ENCODE results near the gene GARS1. TPM values are rescaled to one million over a fixed set of nuclear protein-coding genes. Genes with fewer than 3 reads are reported as not detected.

The GARS1 gene
- polyA plus RNA-seq, 1 donor from 2014 or later: 99.1 TPM

GRCh38 chr7:30657131-30657530 lies 62.5 kb downstream of the GARS1 start:
- Histone ChIP-seq H3K79me2 (replicated peaks; ENCODE audit: insufficient read depth, low read length) (no peaks in the 10 kb centered on the region), H3F3A (ENCODE audit: insufficient read depth, low read length, poor library complexity, severe bottlenecking) (no peaks in the 10 kb centered on the region), H2AFZ (ENCODE audit: low read depth, low read length) (no peak overlapping the region), H3K9me2 (ENCODE audit: insufficient read depth, low read length) (no peaks in the 10 kb centered on the region), H3K9ac (ENCODE audit: low read length) (no peak overlapping the region), H3K27ac (ENCODE audit: low read length) (no peak overlapping the region), H3K4me3 (ENCODE audit: low read length) (no peak overlapping the region), H3K27me3 (ENCODE audit: insufficient read depth, low read depth, low read length) (no peaks in the 10 kb centered on the region), H3K36me3 (ENCODE audit: insufficient read depth, low read length) (no peaks in the 10 kb centered on the region), H3K4me2 (ENCODE audit: low read length) (no peak overlapping the region), H4K20me1 (ENCODE audit: insufficient read depth) (no peaks in the 10 kb centered on the region), H3K9me3 (ENCODE audit: low read length) (no peaks in the 10 kb centered on the region)
- TF ChIP-seq EZH2 (IDR thresholded peaks at IDR 0.05; ENCODE audit: borderline replicate concordance, insufficient read depth, low read length, poor library complexity, severe bottlenecking) (no peak), SMC3 (conservative IDR thresholded peaks at IDR 0.05; ENCODE audit: poor library complexity) (no peak), TAF1 (IDR thresholded peaks at IDR 0.05; ENCODE audit: low read depth) (no peak), RAD21 (conservative IDR thresholded peaks at IDR 0.05) (no peak)

- no peak overlapping the region for H3K4me2 ChIP-seq (ENCODE audit: low read length)
- H4K20me1 ChIP-seq (ENCODE audit: insufficient read depth): no peaks in the 10 kb centered on the region
- no peak overlapping the region for H3K27ac ChIP-seq (ENCODE audit: low read length)
- H3K9ac ChIP-seq (ENCODE audit: low read length): no peak overlapping the region
- no peak overlapping the region for H2AFZ ChIP-seq (ENCODE audit: low read depth, low read length)
- no peaks in the 10 kb centered on the region for H3K9me3 ChIP-seq (ENCODE audit: low read length)
- no peak overlapping the region for H3K4me3 ChIP-seq (ENCODE audit: low read length)
- no peaks in the 10 kb centered on the region for H3K9me2 ChIP-seq (ENCODE audit: insufficient read depth, low read length)
- H3K79me2 ChIP-seq (replicated peaks; ENCODE audit: insufficient read depth, low read length): no peaks in the 10 kb centered on the region
- H3K27me3 ChIP-seq (ENCODE audit: insufficient read depth, low read depth, low read length): no peaks in the 10 kb centered on the region
- no peak for TF ChIP-seq RAD21 (conservative IDR thresholded peaks at IDR 0.05)
- TF ChIP-seq SMC3 (conservative IDR thresholded peaks at IDR 0.05; ENCODE audit: poor library complexity): no peak
- no peak for TF ChIP-seq EZH2 (IDR thresholded peaks at IDR 0.05; ENCODE audit: borderline replicate concordance, insufficient read depth, low read length, poor library complexity, severe bottlenecking)
- no peak for TF ChIP-seq CTCF (IDR thresholded peaks at IDR 0.05; ENCODE audit: poor library complexity, severe bottlenecking)
- TF ChIP-seq TAF1 (IDR thresholded peaks at IDR 0.05; ENCODE audit: low read depth): no peak
- no peak for TF ChIP-seq REST (IDR thresholded peaks at IDR 0.05; ENCODE audit: borderline replicate concordance)
- no peak for TF ChIP-seq MXI1 (conservative IDR thresholded peaks at IDR 0.05; ENCODE audit: poor library complexity, severe bottlenecking)
- no peak for TF ChIP-seq POLR2AphosphoS5 (IDR thresholded peaks at IDR 0.05)
- no peak for TF ChIP-seq EP300 (conservative IDR thresholded peaks at IDR 0.05; ENCODE audit: poor library complexity, severe bottlenecking)
- H3K36me3 ChIP-seq (ENCODE audit: insufficient read depth, low read length): no peaks in the 10 kb centered on the region
- no peaks in the 10 kb centered on the region for H3F3A ChIP-seq (ENCODE audit: insufficient read depth, low read length, poor library complexity, severe bottlenecking)
Observed at GRCh38 chr7:30658479-30659074, 63.9 kb downstream of the GARS1 start.
